Suprapubic skin (tissue), 4 donors: ENCODE results near the gene SLCO3A1. TPM values are rescaled to one million over a fixed set of nuclear protein-coding genes. Genes with fewer than 3 reads are reported as not detected.

Experiments used
- DNase-seq, 2 donors: peaks; one replicate each; pipeline ENCODE4 v3.0.0-alpha.2; 2019; ENCODE audit warnings: low spot score in 2 of 2
- H3K27ac ChIP-seq: fragments of 200-600 bp; sonication (generic); one replicate; pipeline ENCODE4 v1.5.1; 2019
- H3K27me3 ChIP-seq: fragments of 200-600 bp; sonication (generic); one replicate; pipeline ENCODE4 v1.5.1; 2019
- H3K36me3 ChIP-seq: fragments of 200-600 bp; sonication (generic); one replicate; pipeline ENCODE4 v1.5.1; 2019
- H3K4me1 ChIP-seq: fragments of 200-600 bp; sonication (generic); one replicate; pipeline ENCODE4 v1.5.1; 2019
- H3K4me3 ChIP-seq: fragments of 200-600 bp; sonication (generic); one replicate; pipeline ENCODE4 v1.5.1; 2019; ENCODE audit warnings: mild to moderate bottlenecking
- H3K9me3 ChIP-seq: fragments of 200-600 bp; sonication (generic); one replicate; pipeline ENCODE4 v1.5.1; 2019
- CTCF ChIP-seq, 2 donors: fragments of 200-600 bp in 1 of 2; fragments of 450-650 bp in 1 of 2; sonication (generic) in 1 of 2; IDR thresholded peaks; one replicate each; pipeline ENCODE4 v1.5.1; 2016 to 2019; ENCODE audit warnings: antibody characterized with exemption in 2 of 2, mild to moderate bottlenecking in 1 of 2, moderate library complexity in 1 of 2
- EP300 ChIP-seq: sonication (generic); formaldehyde crosslinking; IDR thresholded peaks from one replicate; pipeline ENCODE4 v1.6.1; 2017; ENCODE audit warnings: antibody characterized with exemption
- POLR2A ChIP-seq, 2 donors: fragments of 450-650 bp; IDR thresholded peaks; one replicate each; pipeline ENCODE4 v1.6.1; 2017; ENCODE audit warnings: antibody characterized with exemption in 2 of 2, mild to moderate bottlenecking in 2 of 2, moderate library complexity in 2 of 2
- POLR2AphosphoS5 ChIP-seq, 3 donors: sonication (generic); formaldehyde crosslinking; IDR thresholded peaks; one replicate each; pipeline ENCODE4 v1.6.1; 2017; ENCODE audit warnings: antibody characterized with exemption in 3 of 3
- WGBS: methylation state at CpG from one replicate; pipeline ENCODE4 v1.1.5; 2018; 5-methylcytosine and 5-hydroxymethylcytosine counted together
- total RNA-seq, 4 donors: library from RNA; depleted of rRNA; stranded (reverse); fragments of >200 nt; gene quantifications; one replicate each; pipeline ENCODE4 v1.1.0, GENCODE V29; 2016

SLCO3A1 gene
- total RNA-seq, 4 donors from 2014 or later = 29.0 to 131 (median 44.6) TPM

- Histone ChIP-seq H3K9me3 (no peaks in the 10 kb centered on the region), H3K4me1 (no peaks in the 10 kb centered on the region), H3K36me3 (no peaks in the 10 kb centered on the region), H3K27me3 (no peaks in the 10 kb centered on the region), H3K27ac (no peak overlapping the region), H3K4me3 (no peak overlapping the region)
- no peak for TF ChIP-seq CTCF (IDR thresholded peaks at IDR 0.05)
- TF ChIP-seq EP300 = no peak
- no peak for DNase-seq
- WGBS = 43% methylated on average over 3 of the region's 3 CpGs
Observed at GRCh38 chr15:91824256-91824655, 29.3 kb upstream of the SLCO3A1 start.

GRCh38 chr15:91826443-91826842, 27.1 kb upstream of the SLCO3A1 start:
- TF ChIP-seq CTCF (IDR thresholded peaks at IDR 0.05) = no peak
- Histone ChIP-seq H3K27me3 (no peaks in the 10 kb centered on the region), H3K9me3 (no peaks in the 10 kb centered on the region), H3K4me3 (no peak overlapping the region), H3K4me1 (no peaks in the 10 kb centered on the region), H3K36me3 (no peaks in the 10 kb centered on the region), H3K27ac (no peak overlapping the region)
- no peak for DNase-seq
- WGBS = 62% methylated on average over 5 of the region's 5 CpGs

GRCh38 chr15:91833056-91833455, 20.5 kb upstream of the SLCO3A1 start:
- no peak overlapping the region for H3K4me3 ChIP-seq
- H3K4me1 ChIP-seq = no peaks in the 10 kb centered on the region
- TF ChIP-seq CTCF (IDR thresholded peaks at IDR 0.05) = no peak
- TF ChIP-seq POLR2AphosphoS5 (IDR thresholded peaks at IDR 0.05) = no peak
- TF ChIP-seq POLR2A (IDR thresholded peaks at IDR 0.05) = no peak
- TF ChIP-seq EP300 = no peak
- WGBS = 81% methylated on average over 2 of the region's 2 CpGs
- DNase-seq = no peak
- no peaks in the 10 kb centered on the region for H3K9me3 ChIP-seq
- H3K27me3 ChIP-seq = no peaks in the 10 kb centered on the region
- no peak overlapping the region for H3K27ac ChIP-seq
- H3K36me3 ChIP-seq = no peaks in the 10 kb centered on the region

GRCh38 chr15:91839867-91840266, 13.6 kb upstream of the SLCO3A1 start:
- TF ChIP-seq EP300 = no peak
- no peak for TF ChIP-seq POLR2A (IDR thresholded peaks at IDR 0.05)
- no peak for TF ChIP-seq CTCF (IDR thresholded peaks at IDR 0.05)
- no peak for TF ChIP-seq POLR2AphosphoS5 (IDR thresholded peaks at IDR 0.05)
- WGBS = 81% methylated on average over 6 of the region's 6 CpGs

GRCh38 chr15:91841861-91842260, 11.6 kb upstream of the SLCO3A1 start:
- Histone ChIP-seq H3K9me3 (no peaks in the 10 kb centered on the region), H3K27ac (no peak overlapping the region), H3K27me3 (no peaks in the 10 kb centered on the region), H3K4me3 (no peak overlapping the region), H3K36me3 (no peaks in the 10 kb centered on the region), H3K4me1 (no peaks in the 10 kb centered on the region)
- WGBS = 90% methylated on average over 3 of the region's 3 CpGs
- no peak for TF ChIP-seq POLR2AphosphoS5 (IDR thresholded peaks at IDR 0.05)
- no peak for TF ChIP-seq EP300
- TF ChIP-seq POLR2A (IDR thresholded peaks at IDR 0.05) = no peak
- no peak for TF ChIP-seq CTCF (IDR thresholded peaks at IDR 0.05)
- DNase-seq = no peak

More at GRCh38 chr15:91839867-91840266, 13.6 kb upstream of the SLCO3A1 start:
- no peak for DNase-seq
- H3K27ac ChIP-seq = no peak overlapping the region
- H3K27me3 ChIP-seq = no peaks in the 10 kb centered on the region
- H3K4me1 ChIP-seq = no peaks in the 10 kb centered on the region
- no peak overlapping the region for H3K4me3 ChIP-seq
- no peaks in the 10 kb centered on the region for H3K9me3 ChIP-seq
- no peaks in the 10 kb centered on the region for H3K36me3 ChIP-seq
